Gastroesophageal sphincter (tissue), 4 donors: ENCODE measurements around the gene GASK1A. TPM values are rescaled to one million over a fixed set of nuclear protein-coding genes. Genes with fewer than 3 reads are reported as not detected.
A peak's percentile ranks its signal among the peaks of the same experiment; 100 is the strongest.

Source experiments
- ATAC-seq: fragments of 150-250 bp; one replicate; pipeline ENCODE4 v1.9.1; 2016; ENCODE audit warnings: mild to moderate bottlenecking, moderate library complexity
- H3K27ac ChIP-seq, 4 donors: fragments of 200-600 bp; sonication (generic) in 3 of 4; 1 replicate in 3 of 4; 2 replicates in 1 of 4; pipeline ENCODE4 v1.5.1; 2016 to 2019
- H3K27me3 ChIP-seq: fragments of 200-600 bp; sonication (generic); one replicate; pipeline ENCODE4 v1.5.1; 2019
- H3K36me3 ChIP-seq, 2 donors: fragments of 200-600 bp; sonication (generic); one replicate each; pipeline ENCODE4 v1.5.1; 2019; ENCODE audit warnings: control low read depth in 1 of 2
- H3K4me1 ChIP-seq, 3 donors: fragments of 200-600 bp; sonication (generic); 1 replicate in 2 of 3; 2 replicates in 1 of 3; pipeline ENCODE4 v1.5.1; 2016 to 2019; ENCODE audit warnings: control low read depth in 2 of 3
- H3K4me3 ChIP-seq, 2 donors: fragments of 200-600 bp; sonication (generic); one replicate each; pipeline ENCODE4 v1.5.1; 2019; ENCODE audit warnings: mild to moderate bottlenecking in 1 of 2, moderate library complexity in 1 of 2
- H3K9me3 ChIP-seq, 3 donors: fragments of 200-600 bp; sonication (generic); one replicate each; pipeline ENCODE4 v1.5.1; 2017 to 2019; ENCODE audit warnings: control low read depth in 2 of 3
- EP300 ChIP-seq: sonication (generic); formaldehyde crosslinking; IDR thresholded peaks from one replicate; pipeline ENCODE4 v1.6.1; 2017; ENCODE audit warnings: antibody characterized with exemption, mild to moderate bottlenecking
- POLR2A ChIP-seq, 2 donors: fragments of 450-650 bp; IDR thresholded peaks; one replicate each; pipeline ENCODE4 v1.6.1; 2017; ENCODE audit warnings: antibody characterized with exemption in 2 of 2, mild to moderate bottlenecking in 2 of 2, moderate library complexity in 1 of 2
- POLR2AphosphoS5 ChIP-seq: sonication (generic); formaldehyde crosslinking; IDR thresholded peaks from one replicate; pipeline ENCODE4 v1.6.1; 2017; ENCODE audit warnings: antibody characterized with exemption
- WGBS, 2 donors: methylation state at CpG; one replicate each; pipeline ENCODE4 v1.1.5; 2018; ENCODE audit warnings: low coverage in 1 of 2; 5-methylcytosine and 5-hydroxymethylcytosine counted together
- total RNA-seq, 4 donors: library from RNA; depleted of rRNA; stranded (reverse); fragments of >200 nt; gene quantifications; one replicate each; pipeline ENCODE4 v1.1.0, GENCODE V29; 2016
- TF ChIP-seq, protein P1 (sequence below), 4 experiments: fragments of 200-600 bp in 2 of 4; fragments of 450-650 bp in 2 of 4; sonication (generic) in 1 of 4; IDR thresholded peaks; one replicate each; pipeline ENCODE4 v1.5.1; 2017 to 2019; ENCODE audit warnings: antibody characterized with exemption in 4 of 4, mild to moderate bottlenecking in 2 of 4, moderate library complexity in 2 of 4

Gene GASK1A
- total RNA-seq, 4 donors from 2014 or later: 11.5 to 49.3 (median 24.2) TPM

DNA sequence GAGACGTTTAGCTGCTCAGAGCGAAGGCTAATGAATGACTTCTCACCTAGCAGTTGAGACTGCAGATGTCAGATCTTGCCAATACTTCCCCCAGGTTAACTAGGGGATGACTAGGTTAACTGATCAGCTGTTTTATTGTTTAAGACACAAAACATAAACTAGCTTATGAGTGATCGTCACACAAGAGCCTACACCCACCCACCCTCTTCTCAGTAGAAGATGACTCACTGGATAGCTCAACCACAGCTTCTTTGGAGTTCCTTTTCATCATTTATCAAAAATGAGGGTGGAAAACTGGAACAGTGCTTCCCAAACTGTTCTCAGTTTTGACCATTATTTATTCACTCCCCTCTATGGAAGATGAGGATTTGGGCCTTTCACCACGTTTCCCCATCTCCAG, 25.2 kb downstream of the GASK1A start:
- H3K27ac ChIP-seq: peak overlapping the region in 1 of 4 donors; percentile 16
- no peaks in the 10 kb centered on the region for H3K36me3 ChIP-seq
- no peaks in the 10 kb centered on the region for H3K27me3 ChIP-seq
- peaks cover 28 to 55% (median 29%) of the 10 kb centered on the region in 3 donors for H3K4me1 ChIP-seq
- TF ChIP-seq POLR2AphosphoS5 (peak; percentile 11), POLR2A (IDR thresholded peaks at IDR 0.05) (no peak)
- 57 to 58% methylated on average over 2 to 4 of the region's 4 CpGs for WGBS, 2 donors
- ATAC-seq: no peak
- no peak overlapping the region for H3K4me3 ChIP-seq
- H3K9me3 ChIP-seq: no peaks in the 10 kb centered on the region

- Histone ChIP-seq H3K36me3 (no peaks in the 10 kb centered on the region), H3K9me3 (no peaks in the 10 kb centered on the region), H3K4me3 (no peak overlapping the region), H3K4me1 (peaks cover 18 to 46% (median 19%) of the 10 kb centered on the region in 3 donors), H3K27ac (no peak overlapping the region), H3K27me3 (no peaks in the 10 kb centered on the region)
- ATAC-seq: no peak
- 91 to 96% methylated on average over 3 of the region's 3 CpGs for WGBS, 2 donors
- no peak for TF ChIP-seq EP300
- TF ChIP-seq POLR2AphosphoS5: no peak
- TF ChIP-seq, protein P1, sequence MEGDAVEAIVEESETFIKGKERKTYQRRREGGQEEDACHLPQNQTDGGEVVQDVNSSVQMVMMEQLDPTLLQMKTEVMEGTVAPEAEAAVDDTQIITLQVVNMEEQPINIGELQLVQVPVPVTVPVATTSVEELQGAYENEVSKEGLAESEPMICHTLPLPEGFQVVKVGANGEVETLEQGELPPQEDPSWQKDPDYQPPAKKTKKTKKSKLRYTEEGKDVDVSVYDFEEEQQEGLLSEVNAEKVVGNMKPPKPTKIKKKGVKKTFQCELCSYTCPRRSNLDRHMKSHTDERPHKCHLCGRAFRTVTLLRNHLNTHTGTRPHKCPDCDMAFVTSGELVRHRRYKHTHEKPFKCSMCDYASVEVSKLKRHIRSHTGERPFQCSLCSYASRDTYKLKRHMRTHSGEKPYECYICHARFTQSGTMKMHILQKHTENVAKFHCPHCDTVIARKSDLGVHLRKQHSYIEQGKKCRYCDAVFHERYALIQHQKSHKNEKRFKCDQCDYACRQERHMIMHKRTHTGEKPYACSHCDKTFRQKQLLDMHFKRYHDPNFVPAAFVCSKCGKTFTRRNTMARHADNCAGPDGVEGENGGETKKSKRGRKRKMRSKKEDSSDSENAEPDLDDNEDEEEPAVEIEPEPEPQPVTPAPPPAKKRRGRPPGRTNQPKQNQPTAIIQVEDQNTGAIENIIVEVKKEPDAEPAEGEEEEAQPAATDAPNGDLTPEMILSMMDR (IDR thresholded peaks at IDR 0.05): no peak
- TF ChIP-seq POLR2A (IDR thresholded peaks at IDR 0.05): no peak
These were observed 26.1 kb downstream of the GASK1A start for GRCh38 chr3:43005253-43005652.

DNA sequence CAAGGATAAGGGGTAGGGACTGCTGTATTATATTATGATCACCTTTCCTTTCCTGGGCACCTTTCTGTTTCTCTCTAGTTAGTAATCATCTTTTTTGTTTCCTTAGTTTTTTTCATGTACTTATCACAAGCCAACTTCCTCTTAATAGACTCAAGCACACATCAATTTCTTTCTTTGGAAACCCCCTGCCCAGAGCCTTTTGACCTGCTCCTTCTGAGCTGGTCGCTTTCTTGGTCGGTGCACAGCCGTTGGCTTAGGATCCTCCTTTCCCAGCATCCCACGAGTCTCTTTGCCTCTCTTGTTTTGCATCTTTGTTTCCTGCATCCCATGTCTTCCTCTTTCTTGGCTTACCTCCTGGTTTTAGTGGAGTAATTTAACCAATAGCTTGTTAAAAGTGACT, 26.9 kb downstream of the GASK1A start:
- Histone ChIP-seq H3K9me3 (no peaks in the 10 kb centered on the region), H3K4me3 (no peak overlapping the region), H3K27ac (no peak overlapping the region), H3K4me1 (peaks cover 13 to 42% (median 14%) of the 10 kb centered on the region in 3 donors), H3K36me3 (no peaks in the 10 kb centered on the region), H3K27me3 (no peaks in the 10 kb centered on the region)
- TF ChIP-seq POLR2A (IDR thresholded peaks at IDR 0.05): no peak
- TF ChIP-seq POLR2AphosphoS5: no peak
- TF ChIP-seq EP300: no peak
- TF ChIP-seq, protein P1 (IDR thresholded peaks at IDR 0.05): no peak
- no peak for ATAC-seq
- WGBS, 2 donors: 67 to 82% methylated on average over 1 to 4 of the region's 4 CpGs

- H3K4me3 ChIP-seq: no peak overlapping the region
- no peaks in the 10 kb centered on the region for H3K27me3 ChIP-seq
- H3K4me1 ChIP-seq: peaks cover 9 to 35% (median 10%) of the 10 kb centered on the region in 3 donors
- WGBS, 2 donors: 83 to 100% methylated on average over 1 of the region's 2 CpGs
- no peak overlapping the region for H3K27ac ChIP-seq
- TF ChIP-seq, protein P1 (IDR thresholded peaks at IDR 0.05): no peak
- TF ChIP-seq POLR2AphosphoS5: no peak
- no peak for TF ChIP-seq EP300
- H3K36me3 ChIP-seq: no peaks in the 10 kb centered on the region
- no peak for ATAC-seq
- H3K9me3 ChIP-seq: no peaks in the 10 kb centered on the region
These were observed 27.7 kb downstream of the GASK1A start for GRCh38 chr3:43006825-43007224.

GRCh38 chr3:43009547-43009946, 30.4 kb downstream of the GASK1A start:
- TF ChIP-seq POLR2AphosphoS5 (no peak), POLR2A (IDR thresholded peaks at IDR 0.05) (no peak), EP300 (no peak)
- TF ChIP-seq, protein P1 (IDR thresholded peaks at IDR 0.05): no peak
- H3K27me3 ChIP-seq: no peaks in the 10 kb centered on the region
- no peaks in the 10 kb centered on the region for H3K9me3 ChIP-seq
- H3K27ac ChIP-seq: no peak overlapping the region
- no peak for ATAC-seq
- no peaks in the 10 kb centered on the region for H3K36me3 ChIP-seq
- peaks cover 0 to 9% (median 0%) of the 10 kb centered on the region in 3 donors for H3K4me1 ChIP-seq
- 82 to 96% methylated on average over 3 of the region's 3 CpGs for WGBS, 2 donors
- H3K4me3 ChIP-seq: no peak overlapping the region
